ENCODE results near the gene COL8A2.

Gene COL8A2

GRCh38 chr1:36107394-36107793 is 17.6 kb downstream of the COL8A2 start:
- TF ChIP-seq CTCF (IDR thresholded peaks at IDR 0.05; ENCODE audit: control insufficient read depth, insufficient read depth, low read depth, low read length, missing control alignments), result no peak
- H3K4me3 ChIP-seq (ENCODE audit: control insufficient read depth, low read depth, low read length), result no peak overlapping the region
- DNase-seq (ENCODE audit: low read depth), result no peak

GRCh38 chr1:36106269-36106668 is 18.8 kb downstream of the COL8A2 start:
- no peak overlapping the region for H3K4me3 ChIP-seq (ENCODE audit: control insufficient read depth, low read depth, low read length)
- no peak for TF ChIP-seq CTCF (IDR thresholded peaks at IDR 0.05; ENCODE audit: control insufficient read depth, insufficient read depth, low read depth, low read length, missing control alignments)
- DNase-seq (ENCODE audit: low read depth), result no peak

DNA sequence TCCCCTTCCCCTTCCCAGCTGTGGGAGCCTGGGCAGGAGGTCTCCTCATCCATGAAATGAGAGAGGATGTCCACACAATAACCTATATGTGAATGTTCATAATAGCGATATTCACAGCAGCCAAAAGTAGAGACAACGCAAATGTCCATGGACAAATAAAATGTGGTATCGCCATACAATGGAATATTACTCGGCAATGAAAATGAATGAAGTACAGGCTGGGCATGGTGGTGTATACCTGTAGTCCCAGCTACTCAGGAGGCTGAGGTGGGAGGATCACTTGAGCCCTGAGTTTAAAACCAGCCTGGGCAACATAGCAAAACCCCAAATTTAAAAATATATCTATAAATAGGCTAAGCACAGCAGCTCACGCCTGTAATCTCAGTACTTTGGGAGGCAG is 23.5 kb downstream of the COL8A2 start:
- no peak for TF ChIP-seq CTCF (IDR thresholded peaks at IDR 0.05; ENCODE audit: control insufficient read depth, insufficient read depth, low read depth, low read length, missing control alignments)
- no peak for DNase-seq (ENCODE audit: low read depth)
- H3K4me3 ChIP-seq (ENCODE audit: control insufficient read depth, low read depth, low read length), result no peak overlapping the region

DNA sequence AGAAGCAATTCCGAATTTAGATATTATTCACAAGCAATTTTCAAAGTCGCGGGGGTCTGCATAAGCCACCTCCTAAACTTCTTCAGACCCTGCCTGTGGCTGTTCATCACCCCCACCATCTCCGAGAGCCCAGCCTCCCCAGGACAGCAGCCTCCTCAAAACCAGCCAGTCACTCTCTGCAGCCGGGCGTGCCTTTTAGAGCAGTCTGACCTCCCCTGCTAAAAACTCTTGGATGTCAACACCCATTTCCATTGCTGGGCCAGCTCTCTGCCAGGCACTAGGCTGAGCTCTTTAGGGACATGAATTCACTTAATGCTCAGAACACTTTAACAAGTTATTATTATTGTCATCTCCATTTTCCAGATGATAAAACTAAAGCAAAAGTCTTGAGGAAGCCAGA is 24.6 kb downstream of the COL8A2 start:
- TF ChIP-seq CTCF (IDR thresholded peaks at IDR 0.05; ENCODE audit: control insufficient read depth, insufficient read depth, low read depth, low read length, missing control alignments), result no peak
- no peak overlapping the region for H3K4me3 ChIP-seq (ENCODE audit: control insufficient read depth, low read depth, low read length)
- no peak for DNase-seq (ENCODE audit: low read depth)

DNA sequence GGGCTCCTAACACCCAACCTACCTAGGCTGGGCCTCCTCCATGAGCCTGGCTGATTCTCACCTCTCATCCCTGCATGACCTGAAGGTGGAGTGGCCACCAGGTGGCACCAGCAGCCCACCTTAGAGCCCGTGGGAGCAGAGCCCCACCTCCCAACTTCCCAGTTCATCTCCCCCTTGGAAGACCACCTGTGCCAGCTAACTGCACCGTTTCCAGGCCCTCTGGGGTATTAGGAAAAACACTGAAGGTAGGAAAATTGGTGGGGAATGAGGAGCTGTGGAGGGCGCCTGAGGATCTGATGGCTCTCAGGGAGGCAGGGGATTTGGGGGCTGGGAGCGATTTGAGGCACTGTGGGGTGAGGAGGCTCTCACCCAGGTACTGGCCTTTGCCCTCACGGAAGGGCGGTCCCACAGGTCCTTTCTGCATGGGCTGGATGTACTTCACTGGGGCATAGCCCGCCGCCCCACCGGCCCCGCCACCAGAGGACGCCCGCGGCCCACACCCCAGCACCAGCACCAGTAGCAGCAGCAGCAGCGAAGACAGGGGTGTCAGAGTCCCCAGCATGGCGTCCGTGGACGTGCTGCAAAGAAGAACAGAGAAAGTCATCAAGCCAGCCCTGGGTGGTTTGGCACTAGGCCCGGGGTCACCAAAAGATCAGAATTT is 25.2 kb downstream of the COL8A2 start:
- no peak overlapping the region for H3K4me3 ChIP-seq (ENCODE audit: control insufficient read depth, low read depth, low read length)
- no peak for DNase-seq (ENCODE audit: low read depth)
- TF ChIP-seq CTCF (IDR thresholded peaks at IDR 0.05; ENCODE audit: control insufficient read depth, insufficient read depth, low read depth, low read length, missing control alignments), result peak; percentile 89

- DNase-seq (ENCODE audit: low read depth), result no peak
- TF ChIP-seq CTCF (IDR thresholded peaks at IDR 0.05; ENCODE audit: control insufficient read depth, insufficient read depth, low read depth, low read length, missing control alignments), result no peak
- no peak overlapping the region for H3K4me3 ChIP-seq (ENCODE audit: control insufficient read depth, low read depth, low read length)
These were observed 26.2 kb downstream of the COL8A2 start for GRCh38 chr1:36098650-36099365.

All from AG09309 (cell line).